Effector CD8-positive, alpha-beta T cell (primary cell): ENCODE results near the gene DIAPH2.

Experiments used
- DNase-seq: peaks from one replicate; lab custom pipeline; 2025; lab: John Stamatoyannopoulos, UW

Gene DIAPH2

GRCh38 chrX:97563531-97564133 is 879.0 kb downstream of the DIAPH2 start:
- peak; percentile 2 for DNase-seq

- DNase-seq: no peak
Measured at GRCh38 chrX:97564496-97564895, 879.9 kb downstream of the DIAPH2 start.

GRCh38 chrX:97587171-97587570 is 902.5 kb downstream of the DIAPH2 start:
- DNase-seq: no peak

- DNase-seq: no peak
Measured at GRCh38 chrX:97594646-97595224, 910.1 kb downstream of the DIAPH2 start.

GRCh38 chrX:97597954-97598353 is 913.3 kb downstream of the DIAPH2 start:
- no peak for DNase-seq

- DNase-seq: no peak
Measured at GRCh38 chrX:97602465-97603258, 918.0 kb downstream of the DIAPH2 start.

- DNase-seq: no peak
Measured at GRCh38 chrX:97605271-97605670, 920.6 kb downstream of the DIAPH2 start.

GRCh38 chrX:97609357-97609756 is 924.7 kb downstream of the DIAPH2 start:
- no peak for DNase-seq

GRCh38 chrX:97609938-97610337 is 925.3 kb downstream of the DIAPH2 start:
- no peak for DNase-seq

GRCh38 chrX:97616883-97617530 is 932.4 kb downstream of the DIAPH2 start:
- DNase-seq: no peak

GRCh38 chrX:97619499-97619898 is 934.9 kb downstream of the DIAPH2 start:
- DNase-seq: no peak

- no peak for DNase-seq
Measured at GRCh38 chrX:97622111-97622510, 937.5 kb downstream of the DIAPH2 start.

GRCh38 chrX:97628326-97628725 is 943.7 kb downstream of the DIAPH2 start:
- no peak for DNase-seq

GRCh38 chrX:97628807-97629596 is 944.4 kb downstream of the DIAPH2 start:
- no peak for DNase-seq

GRCh38 chrX:97629597-97629985 is 944.9 kb downstream of the DIAPH2 start:
- DNase-seq: no peak

- DNase-seq: no peak
Measured at GRCh38 chrX:97633798-97634197, 949.2 kb downstream of the DIAPH2 start.

- DNase-seq: no peak
Measured at GRCh38 chrX:97636473-97637140, 952.0 kb downstream of the DIAPH2 start.

GRCh38 chrX:97637289-97637688 is 952.6 kb downstream of the DIAPH2 start:
- no peak for DNase-seq

- DNase-seq: no peak
Measured at GRCh38 chrX:97638621-97639020, 954.0 kb downstream of the DIAPH2 start.

GRCh38 chrX:97639526-97639925 is 954.9 kb downstream of the DIAPH2 start:
- DNase-seq: no peak
